Glomerular visceral epithelial cell (primary cell): Measurements from ENCODE around the gene RASIP1.
A peak's percentile ranks its signal among the peaks of the same experiment; 100 is the strongest.

Experiments used
- DNase-seq: peaks from one replicate; pipeline ENCODE4 v3.0.0-alpha.2; 2016; ENCODE audit errors: extremely low spot score

Gene RASIP1

GRCh38 chr19:48755084-48755641, 14.8 kb upstream of the RASIP1 start, which contains the start of gene FGF21:
TSS of gene FGF21 (plus strand) at chr19:48755524. CDS start at chr19:48756237, 713 bp downstream.
- DNase-seq: no peak

DNA sequence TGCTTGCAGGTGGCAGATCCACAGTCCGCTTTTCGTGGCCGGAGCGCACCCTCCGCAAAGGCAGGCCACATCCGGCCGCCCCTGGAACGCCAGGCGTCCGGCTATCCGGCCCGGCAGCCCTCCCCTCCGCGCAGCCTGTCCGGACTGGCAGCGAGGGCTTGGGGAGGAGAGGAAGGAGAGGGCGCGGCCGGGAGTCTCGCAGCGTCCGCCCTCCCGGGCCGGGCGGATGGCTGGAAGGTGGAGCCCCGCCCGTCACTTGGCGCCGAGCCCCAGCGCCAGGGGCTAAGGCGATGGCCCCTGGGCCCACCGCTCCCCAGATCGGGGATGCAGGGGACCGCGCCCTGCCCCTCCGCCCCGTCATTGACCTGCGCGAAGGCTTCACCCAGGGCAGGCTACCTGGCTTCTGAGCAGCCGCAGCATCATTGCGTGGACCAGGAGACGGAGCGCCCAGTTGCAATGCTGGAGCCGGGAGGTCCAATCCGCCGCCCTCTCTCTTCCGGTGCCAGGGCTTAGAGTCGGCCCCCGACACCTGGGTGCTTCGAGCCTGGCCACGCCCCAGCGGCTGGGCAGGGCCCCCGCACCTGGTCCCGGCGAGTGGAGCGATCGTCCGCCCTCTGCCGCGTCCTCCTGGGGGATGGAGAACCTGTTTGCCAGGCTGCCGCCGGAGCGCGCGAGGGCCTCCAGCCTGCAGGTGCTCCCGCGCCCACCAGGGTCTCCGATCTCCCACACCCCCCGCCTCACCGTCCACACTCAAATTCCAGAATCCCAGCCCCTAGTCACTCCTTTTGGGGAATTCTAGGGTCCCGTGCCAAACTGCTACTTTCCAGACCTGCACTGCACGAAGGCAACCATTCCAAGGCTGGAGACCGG, 12.3 kb upstream of the RASIP1 start, which contains the start of gene FUT1:
FUT1 (minus strand) TSS at position 146 of the 870 bp plus-strand sequence. CDS start 1,360 bp downstream, outside the sequence.
- DNase-seq: peak; percentile 62

DNA sequence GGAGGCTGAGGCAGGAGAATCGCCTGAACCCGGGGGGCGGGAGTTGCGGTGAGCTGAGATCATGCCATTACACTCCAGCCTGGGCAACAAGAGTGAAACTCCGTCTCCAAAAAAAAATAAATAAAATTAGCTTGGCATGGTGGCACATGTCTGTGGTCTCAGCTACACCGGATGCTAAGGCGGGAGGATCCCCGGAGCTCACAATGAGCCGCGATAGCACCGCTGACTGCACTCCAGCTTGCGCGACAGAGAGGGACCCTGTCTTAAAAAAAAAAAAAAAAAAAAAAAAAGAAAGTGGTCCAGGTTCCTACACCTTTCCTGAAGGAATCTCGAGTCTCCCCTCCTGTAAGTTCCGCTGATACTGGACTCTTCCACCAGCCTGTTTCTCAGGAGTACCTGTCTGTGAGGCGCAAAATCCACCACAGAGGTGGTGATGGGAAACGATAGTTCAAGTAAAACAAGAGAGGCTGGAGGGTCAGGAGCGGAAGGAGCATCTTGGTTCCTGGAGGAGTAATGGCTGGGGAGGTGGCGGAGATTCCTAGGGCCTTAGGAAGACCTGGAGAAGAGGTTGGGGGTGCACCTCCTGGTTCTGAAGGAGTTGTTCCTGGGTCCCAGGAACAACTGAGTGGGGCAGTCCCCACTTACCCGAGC, 11.6 kb upstream of the RASIP1 start:
- no peak for DNase-seq

DNA sequence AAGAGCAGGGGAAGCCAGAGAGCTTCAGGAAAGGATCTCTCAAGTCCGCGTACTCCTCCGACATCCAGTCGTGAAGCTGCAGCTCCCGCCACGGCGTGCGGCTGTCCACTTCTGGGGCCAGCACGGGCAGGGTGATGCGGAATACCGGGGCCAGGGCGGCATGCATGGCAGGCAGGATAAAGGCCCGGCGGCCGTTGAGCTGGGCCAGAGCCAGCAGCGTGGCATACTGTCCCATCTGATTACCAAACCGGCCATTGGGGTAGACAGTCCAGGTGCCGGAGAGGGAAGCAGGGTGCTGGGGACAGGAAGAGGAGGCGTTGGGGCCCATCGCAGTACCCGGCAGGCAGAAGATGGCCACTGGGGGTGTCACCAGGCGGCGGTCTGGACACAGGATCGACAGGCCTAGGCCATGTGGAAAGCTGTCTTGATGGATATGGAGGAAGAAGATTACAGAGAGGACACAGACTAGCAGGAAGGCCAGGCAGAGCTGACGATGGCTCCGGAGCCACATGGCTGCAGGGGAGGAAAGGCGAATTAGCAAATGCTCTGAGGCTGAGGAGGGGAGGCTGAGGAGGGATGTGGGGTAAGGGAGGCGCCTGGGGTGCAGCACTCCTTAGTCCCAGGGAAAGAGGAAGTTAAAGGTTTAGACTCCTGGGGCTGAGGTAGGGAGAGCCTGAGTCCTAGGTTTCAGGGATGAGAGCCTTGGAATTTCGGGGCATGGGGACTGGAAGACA, 10.5 kb upstream of the RASIP1 start:
- DNase-seq: no peak

GRCh38 chr19:48750351-48750750, 9.9 kb upstream of the RASIP1 start:
- no peak for DNase-seq

DNA sequence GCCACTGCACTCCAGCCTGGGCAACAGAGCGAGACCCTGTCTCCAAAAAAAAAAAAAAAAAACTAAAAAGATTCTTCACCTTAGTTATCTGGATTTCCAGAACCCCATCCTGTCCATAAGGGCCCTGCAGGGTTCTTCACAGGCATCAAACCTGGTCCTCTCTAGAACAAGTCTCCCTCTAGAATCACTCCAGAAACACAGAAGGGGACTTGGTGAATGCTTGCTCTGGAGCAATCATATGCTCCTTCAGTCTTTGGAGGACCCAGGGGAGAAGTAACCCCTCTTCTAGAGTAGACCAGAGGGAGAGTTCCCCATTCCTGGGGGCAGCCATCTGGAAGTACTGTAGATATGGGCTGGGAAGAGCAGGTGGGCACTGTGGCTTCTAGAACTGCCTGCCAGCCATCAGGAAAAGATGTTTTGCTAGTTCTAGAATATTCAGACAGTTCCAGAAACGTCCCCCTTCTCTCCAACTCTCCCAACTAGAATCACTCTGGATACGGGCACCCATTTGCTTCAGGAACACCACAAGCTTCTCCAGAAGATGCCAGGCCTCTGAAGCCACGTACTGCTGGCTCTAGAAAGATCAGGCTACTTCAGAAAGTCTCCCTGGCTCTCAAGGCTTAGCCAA, 9.3 kb upstream of the RASIP1 start:
- no peak for DNase-seq

- peak; percentile 76 for DNase-seq
These were observed 6.5 kb upstream of the RASIP1 start, which contains the start of gene IZUMO1 for GRCh38 chr19:48746738-48747575. TSS of gene IZUMO1 (minus strand) at chr19:48746909. CDS start at chr19:48745859, 1,050 bp downstream.

DNA sequence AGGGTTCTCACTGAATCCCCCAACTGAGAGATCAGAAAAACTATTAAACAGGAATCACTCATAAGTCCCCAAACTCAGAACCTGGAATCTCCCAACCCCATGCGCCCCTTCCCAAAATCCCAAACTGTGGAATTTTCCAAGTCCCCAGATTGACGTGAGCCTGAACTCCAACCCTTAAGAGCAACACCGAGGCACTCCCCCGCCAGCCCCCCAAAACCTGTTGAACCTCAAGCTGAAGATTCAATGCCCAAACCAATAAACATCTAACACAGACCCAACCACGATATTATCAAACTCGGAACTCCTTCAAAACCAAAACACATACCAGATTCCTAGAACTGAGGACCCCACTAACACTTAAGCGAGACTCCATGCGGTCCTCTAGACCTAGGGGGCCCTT, 5.7 kb upstream of the RASIP1 start:
- no peak for DNase-seq

GRCh38 chr19:48745208-48745995, 5.0 kb upstream of the RASIP1 start:
- DNase-seq: peak; percentile 61

- no peak for DNase-seq
These were observed 1.7 kb upstream of the RASIP1 start for GRCh38 chr19:48742096-48742495.

GRCh38 chr19:48741129-48741999, 954 bp upstream of the RASIP1 start:
- no peak for DNase-seq

DNA sequence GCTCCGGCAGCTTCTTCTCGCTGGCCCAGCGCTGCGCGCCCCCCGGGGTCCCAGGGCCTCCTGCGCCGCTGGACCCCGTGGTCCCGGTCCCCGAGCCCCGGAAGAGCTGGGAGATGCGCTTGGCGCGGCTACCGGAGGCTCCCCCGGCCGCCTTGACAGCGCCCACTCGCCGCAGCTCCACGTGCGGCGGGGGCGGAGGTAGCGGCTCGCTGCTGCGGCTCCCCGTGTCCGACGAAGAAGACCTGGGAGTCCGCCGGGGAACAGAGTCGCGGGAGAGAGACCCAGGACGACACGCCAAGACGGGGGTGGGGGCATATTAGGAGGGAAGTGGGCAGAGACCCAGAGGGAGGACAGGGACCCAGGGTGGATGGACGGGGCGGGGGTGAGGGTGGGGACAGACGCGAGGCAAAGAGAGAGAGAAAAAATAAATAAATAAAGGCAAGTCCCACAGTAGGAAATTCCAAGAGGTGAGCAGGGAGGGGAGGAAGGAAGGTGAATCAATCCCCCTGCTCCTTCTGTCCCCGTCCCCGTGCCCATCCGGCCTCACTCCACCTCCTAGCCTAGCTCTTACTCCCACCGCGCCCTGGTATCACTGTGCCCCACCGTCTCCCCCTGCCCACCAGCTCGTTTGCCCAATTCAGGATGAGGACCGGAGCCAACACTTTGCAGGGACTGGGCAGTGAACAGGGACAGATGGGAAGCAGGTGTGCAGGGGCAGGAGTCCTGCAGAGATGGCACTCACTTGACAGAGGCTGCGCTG, 826 bp downstream of the RASIP1 start:
- DNase-seq: no peak

- peak; percentile 94 for DNase-seq
These were observed 1.6 kb downstream of the RASIP1 start for GRCh38 chr19:48738557-48739403.

- no peak for DNase-seq
These were observed 2.9 kb downstream of the RASIP1 start for GRCh38 chr19:48737360-48737998.

DNA sequence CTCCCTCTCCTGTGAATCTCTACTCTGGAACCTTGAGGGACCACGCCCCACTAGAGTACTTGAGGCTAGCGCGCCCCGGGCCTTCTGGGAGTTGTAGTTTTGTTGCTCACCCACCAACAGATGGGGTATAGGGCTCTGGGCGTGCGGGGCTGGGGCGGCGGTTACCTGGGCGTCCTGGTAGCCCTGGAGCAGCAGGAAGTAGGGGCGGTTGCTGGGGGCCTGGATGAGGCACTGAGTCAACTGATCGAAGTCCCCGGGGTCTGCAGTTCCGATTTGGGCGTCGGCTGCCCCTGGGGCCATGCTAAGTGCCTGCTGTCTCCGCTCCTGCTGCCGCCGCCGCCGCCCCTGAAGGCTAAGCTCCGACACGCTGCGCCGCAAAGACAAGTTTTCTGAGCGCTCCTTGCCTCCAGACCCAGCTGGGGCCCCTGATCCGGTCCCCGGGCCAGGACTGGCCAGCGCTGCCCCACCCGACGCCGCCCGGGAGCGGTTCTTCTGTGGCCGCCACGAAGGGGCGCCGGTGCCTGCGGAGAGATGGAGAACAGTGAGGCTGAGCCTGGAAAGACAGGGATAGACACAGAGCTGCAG, 5.3 kb downstream of the RASIP1 start:
- no peak for DNase-seq

DNA sequence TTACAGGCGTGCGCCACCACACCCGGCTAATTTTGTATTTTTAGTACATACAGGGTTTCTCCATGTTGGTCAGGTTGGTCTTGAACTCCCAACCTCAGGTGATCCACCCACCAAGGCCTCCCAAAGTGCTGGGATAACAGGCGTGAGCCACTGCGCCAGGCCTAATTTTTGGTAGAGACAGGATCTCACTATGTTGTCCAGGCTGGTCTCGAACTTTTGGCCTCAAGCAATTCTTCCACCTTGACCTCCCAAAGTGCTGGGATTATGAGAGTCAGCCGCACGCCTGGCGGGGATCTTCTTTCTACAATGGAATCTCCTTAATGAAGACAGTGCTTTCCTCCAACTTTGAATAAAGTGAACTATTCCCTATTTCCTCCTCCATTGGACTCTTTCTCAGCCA, 5.8 kb downstream of the RASIP1 start:
- no peak for DNase-seq
